OCI-LY7 (cell line): ENCODE results near the gene U2SURP. TPM values are rescaled to one million over a fixed set of nuclear protein-coding genes. Genes with fewer than 3 reads are reported as not detected.

Source experiments
- BruUV-seq: library from RNA; stranded (reverse); fragments of 400-500 nt; replicated peaks from 2 replicates; lab custom pipeline; 2021; lab: Mats Ljungman, UMichigan
- CTCF ChIA-PET: fragments of 300-600 bp; sonication (Branson Sonifier 250); formaldehyde crosslinking; loops from one replicate; lab custom pipeline; 2022; ENCODE audit warnings: antibody characterized with exemption; ENCODE audit not compliant: unreplicated experiment; lab: Charles Lee
- POLR2A ChIA-PET: fragments of 300-600 bp; sonication (Branson Sonifier 250); formaldehyde crosslinking; loops from one replicate; lab custom pipeline; 2022; ENCODE audit warnings: antibody characterized with exemption; lab: Charles Lee
- DNase-seq: peaks from one replicate; pipeline ENCODE4 v3.0.0-alpha.2; 2015; ENCODE audit warnings: low spot score
- H2AFZ ChIP-seq: fragments of 200-600 bp; sonication (generic), shearing (Covaris generic); 2 replicates; pipeline ENCODE4 v1.6.1; 2014; ENCODE audit warnings: mild to moderate bottlenecking, antibody characterized with exemption, low read length, moderate library complexity
- H3K27ac ChIP-seq: fragments of 200-600 bp; sonication (generic); 2 replicates; pipeline ENCODE4 v1.5.1; 2014; ENCODE audit warnings: mixed run types, low read depth, mild to moderate bottlenecking, moderate library complexity, low read length, inconsistent platforms; ENCODE audit not compliant: poor library complexity, severe bottlenecking
- H3K36me3 ChIP-seq: fragments of 200-600 bp; sonication (generic); 2 replicates; pipeline ENCODE4 v1.6.1; 2014; ENCODE audit warnings: mild to moderate bottlenecking, antibody characterized with exemption, low read length, moderate library complexity, mixed read lengths; ENCODE audit not compliant: insufficient read depth
- H3K4me1 ChIP-seq: fragments of 200-600 bp; sonication (generic); 2 replicates; pipeline ENCODE4 v1.5.1; 2014; ENCODE audit warnings: mild to moderate bottlenecking, low read length; ENCODE audit not compliant: insufficient read depth, poor library complexity, severe bottlenecking
- H3K4me2 ChIP-seq: fragments of 200-600 bp; sonication (generic); 2 replicates; pipeline ENCODE4 v1.6.1; 2014; ENCODE audit warnings: mild to moderate bottlenecking, low read length
- H3K4me3 ChIP-seq: fragments of 200-600 bp; sonication (generic); 2 replicates; pipeline ENCODE4 v1.5.1; 2014; ENCODE audit warnings: mild to moderate bottlenecking, low read depth, low read length; ENCODE audit not compliant: poor library complexity, severe bottlenecking
- H3K79me2 ChIP-seq: fragments of 200-600 bp; sonication (generic); 2 replicates; pipeline ENCODE4 v1.6.1; 2016; ENCODE audit warnings: low read depth, mild to moderate bottlenecking, low read length, moderate library complexity, mixed read lengths; ENCODE audit not compliant: insufficient read depth
- H3K9me2 ChIP-seq: fragments of 200-600 bp; sonication (generic); 2 replicates; pipeline ENCODE4 v1.6.1; 2016; ENCODE audit warnings: mild to moderate bottlenecking, low read length, mixed read lengths; ENCODE audit not compliant: insufficient read depth
- H3K9me3 ChIP-seq: fragments of 200-600 bp; sonication (generic); 2 replicates; pipeline ENCODE4 v1.6.1; 2014; ENCODE audit warnings: mild to moderate bottlenecking, mixed run types, low read length, mixed read lengths
- H4K20me1 ChIP-seq: fragments of 200-600 bp; sonication (generic); 2 replicates; pipeline ENCODE4 v1.6.1; 2014; ENCODE audit warnings: mild to moderate bottlenecking, antibody characterized with exemption, low read length, moderate library complexity, mixed read lengths; ENCODE audit not compliant: insufficient read depth
- EZH2phosphoT487 ChIP-seq: fragments of 200-600 bp; sonication (generic); IDR thresholded peaks from 2 replicates; pipeline ENCODE4 v1.6.1; 2018; ENCODE audit warnings: low read depth, borderline replicate concordance, mild to moderate bottlenecking, mixed run types, antibody characterized with exemption, low read length, moderate library complexity, mixed read lengths
- intact Hi-C: fragments of 100-400 bp; cut with micrococcal nuclease; formaldehyde crosslinking; loops from one replicate; pipeline ENCODE4 v1.10.0; 2022; ENCODE audit not compliant: unreplicated experiment
- small RNA-seq: library from RNA; depleted of rRNA; stranded (forward); fragments of <200 nt; gene quantifications from one replicate; pipeline ENCODE3, GENCODE V24; 2014
- total RNA-seq, 2 experiments: library from RNA; depleted of rRNA in 1 of 2; stranded (reverse); fragments of >200 nt in 1 of 2; shearing (Covaris generic) in 1 of 2; gene quantifications; 2 replicates each; pipeline ENCODE4 v1.2.3, GENCODE V29; 2014 to 2022
- TF ChIP-seq, protein P1 (sequence below): fragments of 200-600 bp; sonication (generic); conservative IDR thresholded peaks from 2 replicates; pipeline ENCODE4 v1.5.1; 2014; ENCODE audit warnings: mild to moderate bottlenecking, antibody characterized with exemption, low read length, moderate library complexity, mixed read lengths

The U2SURP gene
- total RNA-seq, 2 experiments from 2014 or later = 108 to 185 TPM

DNA sequence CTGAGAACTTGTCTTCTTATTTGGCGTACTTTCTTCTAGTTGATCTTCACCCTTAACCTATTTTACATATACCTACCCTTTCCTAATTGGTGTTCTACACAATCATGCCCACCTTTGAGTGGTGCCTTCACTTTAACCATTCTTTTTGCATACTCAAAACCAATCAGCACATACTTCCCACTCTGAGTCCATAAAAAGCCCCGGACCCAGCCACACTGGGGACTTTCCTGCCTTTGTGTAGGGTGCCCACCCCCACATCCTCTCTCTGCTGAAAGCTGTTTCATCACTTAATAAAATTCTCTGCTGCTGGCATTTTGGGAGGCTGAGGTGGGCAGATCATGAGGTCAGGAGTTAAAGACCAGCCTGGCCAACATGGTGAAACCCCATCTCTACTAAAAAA lies 102.3 kb downstream of the U2SURP start:
- no peak overlapping the region for H2AFZ ChIP-seq
- POLR2A ChIA-PET = interaction anchor here (0.8 kb wide), 1 partner anchor 9 kb away, joined by 3 read pairs; no protein-coding TSS in a partner anchor
- no peaks in the 10 kb centered on the region for H3K79me2 ChIP-seq
- H3K4me3 ChIP-seq = no peak overlapping the region
- CTCF ChIA-PET = no interaction called here
- no peak for DNase-seq
- H4K20me1 ChIP-seq = no peaks in the 10 kb centered on the region
- no peaks in the 10 kb centered on the region for H3K9me2 ChIP-seq
- TF ChIP-seq EZH2phosphoT487 = no peak
- TF ChIP-seq, protein P1, sequence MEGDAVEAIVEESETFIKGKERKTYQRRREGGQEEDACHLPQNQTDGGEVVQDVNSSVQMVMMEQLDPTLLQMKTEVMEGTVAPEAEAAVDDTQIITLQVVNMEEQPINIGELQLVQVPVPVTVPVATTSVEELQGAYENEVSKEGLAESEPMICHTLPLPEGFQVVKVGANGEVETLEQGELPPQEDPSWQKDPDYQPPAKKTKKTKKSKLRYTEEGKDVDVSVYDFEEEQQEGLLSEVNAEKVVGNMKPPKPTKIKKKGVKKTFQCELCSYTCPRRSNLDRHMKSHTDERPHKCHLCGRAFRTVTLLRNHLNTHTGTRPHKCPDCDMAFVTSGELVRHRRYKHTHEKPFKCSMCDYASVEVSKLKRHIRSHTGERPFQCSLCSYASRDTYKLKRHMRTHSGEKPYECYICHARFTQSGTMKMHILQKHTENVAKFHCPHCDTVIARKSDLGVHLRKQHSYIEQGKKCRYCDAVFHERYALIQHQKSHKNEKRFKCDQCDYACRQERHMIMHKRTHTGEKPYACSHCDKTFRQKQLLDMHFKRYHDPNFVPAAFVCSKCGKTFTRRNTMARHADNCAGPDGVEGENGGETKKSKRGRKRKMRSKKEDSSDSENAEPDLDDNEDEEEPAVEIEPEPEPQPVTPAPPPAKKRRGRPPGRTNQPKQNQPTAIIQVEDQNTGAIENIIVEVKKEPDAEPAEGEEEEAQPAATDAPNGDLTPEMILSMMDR = no peak
- H3K27ac ChIP-seq = no peak overlapping the region
- intact Hi-C loops = no loop called here
- no TSS peak for BruUV-seq
- H3K9me3 ChIP-seq = 0 out of 2 replicates have a peak, but pooled peaks cover 10% of the 10 kb centered on the region
- no peak overlapping the region for H3K4me2 ChIP-seq
- H3K36me3 ChIP-seq = no peaks in the 10 kb centered on the region
- H3K4me1 ChIP-seq = no peaks in the 10 kb centered on the region

DNA sequence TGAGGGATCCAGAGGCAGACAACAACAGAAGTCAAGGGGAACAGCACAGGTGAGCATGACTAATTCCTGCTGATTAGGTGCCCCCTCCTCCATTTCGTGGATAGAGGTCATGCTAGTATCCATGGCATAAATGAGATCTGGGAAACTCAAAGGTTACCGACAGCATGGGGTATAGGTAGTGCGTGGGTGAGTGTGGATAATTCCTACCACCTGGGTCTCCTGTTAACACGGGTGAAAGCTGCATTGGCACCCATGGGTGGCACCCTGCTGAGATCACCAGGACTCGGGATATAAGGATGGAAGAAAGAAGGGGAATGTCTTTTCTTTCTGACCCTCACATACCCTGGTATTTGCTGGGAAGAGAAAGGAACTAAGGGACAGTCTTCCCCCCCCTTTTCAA lies 103.8 kb downstream of the U2SURP start:
- Histone ChIP-seq H3K9me3 (0 out of 2 replicates have a peak, but pooled peaks cover 10% of the 10 kb centered on the region), H2AFZ (no peak overlapping the region), H3K4me3 (no peak overlapping the region), H3K4me2 (no peak overlapping the region), H3K36me3 (no peaks in the 10 kb centered on the region), H3K4me1 (no peaks in the 10 kb centered on the region), H3K27ac (no peak overlapping the region), H3K9me2 (no peaks in the 10 kb centered on the region), H4K20me1 (no peaks in the 10 kb centered on the region), H3K79me2 (no peaks in the 10 kb centered on the region)
- ChIA-PET POLR2A (interaction anchor here (0.6 kb wide), 1 partner anchor 1504 kb away, joined by 3 read pairs; no protein-coding TSS in a partner anchor), CTCF (no interaction called here)
- TF ChIP-seq, protein P1 = no peak
- no TSS peak for BruUV-seq
- DNase-seq = no peak
- intact Hi-C loops = no loop called here

DNA sequence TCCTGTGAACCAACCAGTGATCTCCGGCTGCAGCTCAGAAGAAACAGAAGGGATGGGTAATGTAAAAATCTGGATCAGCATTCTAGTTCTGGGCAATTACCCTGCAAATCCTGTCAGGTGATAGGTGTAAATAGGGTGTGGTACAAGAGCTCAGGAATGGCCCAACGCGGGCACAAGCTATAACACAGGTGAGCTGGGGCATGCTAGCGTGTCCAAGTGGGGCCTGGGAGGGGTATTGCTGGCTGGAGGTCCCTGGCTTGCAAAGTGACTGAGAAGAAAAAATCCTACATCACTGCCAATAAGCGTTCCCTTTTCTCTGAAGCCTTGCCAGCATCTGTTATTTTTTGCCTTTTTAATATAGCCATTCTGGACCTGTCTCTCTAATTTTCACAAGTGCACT lies 108.5 kb downstream of the U2SURP start:
- ChIA-PET CTCF (no interaction called here), POLR2A (no interaction called here)
- no peak overlapping the region for H3K4me2 ChIP-seq
- no peak overlapping the region for H3K27ac ChIP-seq
- intact Hi-C loops = no loop called here
- H4K20me1 ChIP-seq = no peaks in the 10 kb centered on the region
- H3K9me3 ChIP-seq = 0 out of 2 replicates have a peak, but pooled peaks cover 2% of the 10 kb centered on the region
- no peaks in the 10 kb centered on the region for H3K9me2 ChIP-seq
- no peak overlapping the region for H2AFZ ChIP-seq
- no TSS peak for BruUV-seq
- H3K4me1 ChIP-seq = no peaks in the 10 kb centered on the region
- no peaks in the 10 kb centered on the region for H3K79me2 ChIP-seq
- H3K36me3 ChIP-seq = no peaks in the 10 kb centered on the region
- TF ChIP-seq, protein P1 = no peak
- no peak for TF ChIP-seq EZH2phosphoT487
- no peak overlapping the region for H3K4me3 ChIP-seq
- DNase-seq = no peak

Small RNAs within 50 kb of the gene (small RNA-seq; reads per million reads assigned to genes)
- not detected for gene AC021074.2

Other genes starting within 250 kb of the U2SURP start
- gene PCOLCE2, start 112.5 kb upstream of the U2SURP start, total RNA-seq (2014; rRNA removed; shearing (Covaris generic)) = not detected in 2 replicates
- gene PCOLCE2, start 112.5 kb upstream of the U2SURP start, total RNA-seq (2022) = not detected in 2 replicates
- not detected in 2 replicates for gene PAQR9, start 37.9 kb upstream of the U2SURP start, total RNA-seq (2014; rRNA removed; shearing (Covaris generic))
- gene PAQR9, start 37.9 kb upstream of the U2SURP start, total RNA-seq (2022) = not detected in 2 replicates
- 0.93 and 1.2 TPM in 2 replicates for gene CHST2, start 118.2 kb downstream of the U2SURP start, total RNA-seq (2014; rRNA removed; shearing (Covaris generic))
- 1.1 and 1.2 TPM in 2 replicates for gene CHST2, start 118.2 kb downstream of the U2SURP start, total RNA-seq (2022)